Middle frontal gyrus (tissue), 1 donor: Measurements from ENCODE around the gene SIPA1L3.

Experiments used
- DNase-seq: peaks from one replicate; pipeline ENCODE4 v3.0.0-alpha.2; 2015; ENCODE audit warnings: low spot score; ENCODE audit errors: extremely low spot score

The SIPA1L3 gene

GRCh38 chr19:37942516-37942902 lies 35.5 kb downstream of the SIPA1L3 start:
- DNase-seq: no peak

GRCh38 chr19:37943480-37943879 lies 36.5 kb downstream of the SIPA1L3 start:
- DNase-seq: no peak

GRCh38 chr19:37946132-37946531 lies 39.1 kb downstream of the SIPA1L3 start:
- DNase-seq: no peak

- DNase-seq: no peak
These were observed 40.8 kb downstream of the SIPA1L3 start for GRCh38 chr19:37947778-37948177.

- no peak for DNase-seq
These were observed 41.4 kb downstream of the SIPA1L3 start for GRCh38 chr19:37948362-37948761.

GRCh38 chr19:37950471-37951175 lies 43.6 kb downstream of the SIPA1L3 start:
- no peak for DNase-seq

GRCh38 chr19:37951816-37952210 lies 44.8 kb downstream of the SIPA1L3 start:
- no peak for DNase-seq

GRCh38 chr19:37953171-37953917 lies 46.3 kb downstream of the SIPA1L3 start:
- DNase-seq: no peak

- DNase-seq: no peak
These were observed 46.9 kb downstream of the SIPA1L3 start for GRCh38 chr19:37953918-37954303.

GRCh38 chr19:37954421-37954874 lies 47.4 kb downstream of the SIPA1L3 start:
- no peak for DNase-seq

GRCh38 chr19:37955986-37956385 lies 49.0 kb downstream of the SIPA1L3 start:
- no peak for DNase-seq

- DNase-seq: no peak
These were observed 50.2 kb downstream of the SIPA1L3 start for GRCh38 chr19:37957176-37957575.

- DNase-seq: no peak
These were observed 52.7 kb downstream of the SIPA1L3 start for GRCh38 chr19:37959665-37960114.

- no peak for DNase-seq
These were observed 54.2 kb downstream of the SIPA1L3 start for GRCh38 chr19:37961198-37961597.

GRCh38 chr19:37963190-37963936 lies 56.4 kb downstream of the SIPA1L3 start:
- DNase-seq: no peak

- no peak for DNase-seq
These were observed 57.1 kb downstream of the SIPA1L3 start for GRCh38 chr19:37964109-37964508.

- DNase-seq: no peak
These were observed 59.2 kb downstream of the SIPA1L3 start for GRCh38 chr19:37966211-37966661.

- DNase-seq: no peak
These were observed 59.7 kb downstream of the SIPA1L3 start for GRCh38 chr19:37966662-37967231.

GRCh38 chr19:37969695-37970094 lies 62.7 kb downstream of the SIPA1L3 start:
- no peak for DNase-seq

- no peak for DNase-seq
These were observed 63.7 kb downstream of the SIPA1L3 start for GRCh38 chr19:37970699-37971098.

GRCh38 chr19:37972803-37973202 lies 65.8 kb downstream of the SIPA1L3 start:
- no peak for DNase-seq

- no peak for DNase-seq
These were observed 66.7 kb downstream of the SIPA1L3 start for GRCh38 chr19:37973666-37974065.
